ENCODE measurements around the gene RCOR1. TPM values are rescaled to one million over a fixed set of nuclear protein-coding genes. Genes with fewer than 3 reads are reported as not detected.

The RCOR1 gene
- total and polyA plus RNA-seq, 2 donors: 12.6 to 32.8 TPM

DNA sequence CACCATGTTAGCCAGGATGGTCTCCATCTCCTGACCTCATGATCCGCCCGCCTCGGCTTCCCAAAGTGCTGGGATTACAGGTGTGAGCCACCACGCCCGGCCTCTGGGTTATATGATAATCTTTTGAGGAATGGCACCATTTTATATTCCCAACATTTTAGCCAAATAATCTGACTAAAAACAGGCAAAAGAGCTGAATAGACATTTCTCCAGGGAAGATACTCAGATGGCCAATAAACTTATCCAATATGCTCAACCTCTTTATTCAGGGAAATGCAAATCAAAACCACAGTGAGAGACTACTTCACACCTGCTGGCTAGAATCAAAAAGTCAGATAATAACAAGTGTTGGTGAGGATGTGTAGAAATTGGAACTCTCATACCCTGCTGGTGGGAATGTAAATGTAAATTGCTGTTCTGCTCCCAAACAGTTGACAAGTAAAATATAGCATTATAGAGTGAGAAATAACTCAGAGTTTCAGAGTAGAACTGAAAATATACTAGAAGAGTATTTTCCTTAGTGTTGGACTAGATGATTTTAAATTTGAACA lies 80.0 kb downstream of the RCOR1 start:
- Histone ChIP-seq H3K36me3 (ENCODE audit: insufficient read depth) (no peaks in the 10 kb centered on the region), H3K4me1 (ENCODE audit: insufficient read depth) (no peaks in the 10 kb centered on the region), H3K4me3 (ENCODE audit: low read depth, low read length) (no peak overlapping the region), H3K27ac (ENCODE audit: low read depth) (no peak overlapping the region)
- 98% methylated on average over 5 of the region's 5 CpGs for WGBS
- no peak for DNase-seq (ENCODE audit: extremely low spot score)

DNA sequence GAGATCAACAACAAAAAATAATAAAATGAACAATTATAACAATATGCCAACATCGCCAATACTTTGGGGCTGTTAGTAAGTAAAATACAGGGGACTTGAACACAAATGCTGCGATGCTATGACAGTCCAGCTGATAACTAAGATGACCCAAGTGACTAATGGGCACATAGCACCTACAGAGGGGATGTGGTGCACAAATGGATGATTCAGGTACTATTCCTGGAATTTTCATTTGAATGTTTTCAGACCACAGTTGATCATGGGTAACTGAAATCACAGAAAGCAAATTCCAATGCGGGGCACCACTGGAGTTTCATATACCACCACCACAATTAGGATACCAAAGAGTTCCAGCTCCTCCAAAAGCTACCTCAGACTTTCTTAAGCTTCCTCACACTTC lies 82.9 kb downstream of the RCOR1 start:
- Histone ChIP-seq H3K36me3 (ENCODE audit: insufficient read depth) (no peaks in the 10 kb centered on the region), H3K4me3 (ENCODE audit: low read depth, low read length) (no peak overlapping the region), H3K4me1 (ENCODE audit: insufficient read depth) (no peaks in the 10 kb centered on the region), H3K27ac (ENCODE audit: low read depth) (no peak overlapping the region)
- WGBS: 96% methylated on average over 3 of the region's 3 CpGs
- DNase-seq (ENCODE audit: extremely low spot score): no peak

DNA sequence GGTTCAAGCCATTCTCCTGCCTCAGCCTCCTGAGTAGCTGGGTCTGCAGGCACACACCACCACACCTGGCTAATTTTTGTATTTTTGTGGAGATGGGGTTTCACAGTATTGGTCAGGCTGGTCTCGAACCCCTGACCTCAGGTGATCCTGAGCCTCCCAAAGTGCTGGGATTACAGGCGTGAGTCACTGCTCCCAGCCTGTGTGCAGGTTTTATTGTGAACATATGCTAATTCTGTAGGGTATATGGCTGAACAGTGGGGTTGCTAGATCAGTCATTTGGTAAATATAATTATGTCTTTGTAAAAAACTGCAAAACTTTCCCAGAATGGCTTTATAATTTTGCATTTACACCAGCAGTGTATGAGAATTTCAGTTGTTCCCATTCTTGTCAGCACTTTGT lies 85.9 kb downstream of the RCOR1 start:
- no peaks in the 10 kb centered on the region for H3K36me3 ChIP-seq (ENCODE audit: insufficient read depth)
- H3K4me3 ChIP-seq (ENCODE audit: low read depth, low read length): no peak overlapping the region
- no peak overlapping the region for H3K27ac ChIP-seq (ENCODE audit: low read depth)
- no peak for DNase-seq (ENCODE audit: extremely low spot score)
- no peaks in the 10 kb centered on the region for H3K4me1 ChIP-seq (ENCODE audit: insufficient read depth)
- 94% methylated on average over 2 of the region's 2 CpGs for WGBS

DNA sequence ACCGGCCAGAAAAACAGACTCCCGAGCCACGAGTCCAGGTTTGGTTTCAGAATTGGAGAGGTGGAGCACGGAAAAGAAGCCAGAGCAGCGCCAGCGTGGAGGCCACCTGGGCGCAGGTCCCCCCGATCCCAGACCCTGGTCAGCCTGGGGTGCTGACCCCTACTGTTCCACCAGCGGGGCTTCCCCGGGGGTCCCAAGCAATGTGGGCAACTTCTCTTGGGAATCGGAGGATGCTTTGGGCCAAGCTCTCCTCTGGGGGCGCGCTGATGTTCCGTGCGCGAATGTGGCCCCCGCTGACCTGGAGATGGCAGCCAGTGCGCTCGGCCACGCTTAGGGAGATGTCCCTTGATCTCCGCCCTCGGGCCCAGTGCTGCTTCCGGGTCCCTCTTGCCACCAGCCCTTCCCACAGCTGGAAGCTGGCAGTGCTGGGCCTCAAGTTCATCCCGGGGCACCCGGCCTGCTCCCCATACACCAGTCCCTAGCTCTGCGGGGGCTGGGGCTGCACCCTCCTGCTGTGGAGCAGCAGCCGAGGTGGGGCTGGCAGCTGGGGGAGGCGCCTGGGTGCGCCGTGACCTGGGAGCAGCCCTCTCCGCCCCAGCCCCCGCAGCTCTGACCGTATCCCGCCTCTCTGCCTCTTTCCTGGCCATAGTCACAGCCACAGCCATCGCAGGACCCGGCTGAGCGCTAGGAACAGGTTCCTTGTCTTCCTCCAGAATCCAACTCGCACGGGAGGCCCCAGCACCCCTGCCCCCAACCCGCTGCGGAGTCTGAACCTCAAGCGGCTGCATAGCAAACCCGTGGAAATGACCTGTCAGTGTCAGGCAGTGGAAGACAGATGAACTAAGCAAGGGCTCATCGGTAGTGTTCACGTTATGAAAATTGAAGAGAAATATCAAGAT lies 91.2 kb downstream of the RCOR1 start:
- Histone ChIP-seq H3K36me3 (ENCODE audit: insufficient read depth) (no peaks in the 10 kb centered on the region), H3K4me1 (ENCODE audit: insufficient read depth) (no peaks in the 10 kb centered on the region), H3K4me3 (ENCODE audit: low read depth, low read length) (no peak overlapping the region), H3K27ac (ENCODE audit: low read depth) (no peak overlapping the region)
- DNase-seq (ENCODE audit: extremely low spot score): no peak
- WGBS: 82% methylated on average over 45 of the region's 45 CpGs

DNA sequence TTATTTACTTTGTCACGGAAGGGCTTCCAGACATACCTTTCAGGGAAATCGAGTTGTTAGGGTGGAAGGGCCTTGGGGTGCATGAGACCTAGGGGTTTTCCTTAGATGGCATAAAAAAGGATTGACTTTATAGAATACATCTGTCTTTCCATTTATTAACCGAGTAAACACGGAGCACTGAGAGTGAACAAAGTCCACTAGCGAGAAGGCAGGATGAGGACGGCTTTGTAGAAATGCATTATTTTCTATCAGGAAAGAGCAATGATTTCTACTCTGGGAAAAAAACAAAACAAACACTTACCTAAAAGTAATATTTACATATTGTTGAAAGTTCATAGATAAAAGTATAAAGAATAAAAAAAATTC lies 91.8 kb downstream of the RCOR1 start:
- Histone ChIP-seq H3K36me3 (ENCODE audit: insufficient read depth) (no peaks in the 10 kb centered on the region), H3K4me1 (ENCODE audit: insufficient read depth) (no peaks in the 10 kb centered on the region), H3K4me3 (ENCODE audit: low read depth, low read length) (no peak overlapping the region), H3K27ac (ENCODE audit: low read depth) (no peak overlapping the region)
- no peak for DNase-seq (ENCODE audit: extremely low spot score)
- 81% methylated on average over 6 of the region's 6 CpGs for WGBS

DNA sequence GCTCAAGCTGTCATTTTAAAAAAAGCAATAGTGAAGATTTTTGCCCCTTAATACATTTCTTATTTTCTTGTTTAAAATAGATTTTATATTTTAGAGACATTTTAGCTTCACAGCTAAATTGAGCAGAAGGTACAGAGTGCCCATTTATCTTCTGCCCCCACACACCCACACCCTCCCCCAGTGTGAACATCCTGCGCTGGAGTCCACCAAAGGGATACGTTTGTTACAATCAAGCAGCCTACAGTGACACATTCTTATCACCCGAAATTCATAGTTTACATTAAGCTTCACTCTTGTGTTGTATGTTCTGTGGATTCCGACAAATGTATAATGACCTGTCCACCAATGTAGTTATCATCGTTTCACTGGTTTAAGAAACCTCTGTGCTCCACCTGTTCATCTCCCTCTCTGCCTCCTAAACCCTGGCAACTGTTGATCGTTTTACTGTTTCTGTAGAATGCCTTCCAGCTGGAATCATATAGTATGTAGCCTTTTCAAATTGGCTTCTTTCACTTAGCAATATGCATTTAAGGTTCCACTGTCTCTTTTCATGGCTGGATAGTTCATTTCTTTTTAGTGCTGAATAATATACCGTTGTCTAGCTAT lies 93.8 kb downstream of the RCOR1 start:
- H3K4me3 ChIP-seq (ENCODE audit: low read depth, low read length): no peak overlapping the region
- H3K27ac ChIP-seq (ENCODE audit: low read depth): no peak overlapping the region
- H3K36me3 ChIP-seq (ENCODE audit: insufficient read depth): no peaks in the 10 kb centered on the region
- 74% methylated on average over 7 of the region's 7 CpGs for WGBS
- no peaks in the 10 kb centered on the region for H3K4me1 ChIP-seq (ENCODE audit: insufficient read depth)
- no peak for DNase-seq (ENCODE audit: extremely low spot score)

DNA sequence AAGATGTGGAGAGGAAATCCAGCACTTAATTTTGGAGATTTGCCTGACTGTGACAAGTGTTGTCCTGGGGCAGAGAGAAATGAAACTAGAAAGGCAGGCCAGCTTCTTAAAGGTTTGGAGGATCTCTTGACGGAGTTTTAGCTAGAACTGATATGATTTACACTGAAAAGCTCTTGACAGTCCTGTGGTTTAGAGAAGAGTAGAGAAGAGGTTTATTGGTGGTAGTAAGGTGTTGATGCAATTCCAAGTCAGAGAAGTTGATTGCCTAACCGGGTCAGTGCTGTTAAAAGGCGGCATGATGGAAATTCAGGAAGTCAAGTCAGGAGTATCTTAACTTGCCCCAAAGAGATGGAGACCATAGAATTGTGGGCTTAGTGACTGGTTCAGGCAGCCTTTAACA lies 95.8 kb downstream of the RCOR1 start:
- no peak overlapping the region for H3K27ac ChIP-seq (ENCODE audit: low read depth)
- no peaks in the 10 kb centered on the region for H3K36me3 ChIP-seq (ENCODE audit: insufficient read depth)
- WGBS: 82% methylated on average over 3 of the region's 3 CpGs
- no peak overlapping the region for H3K4me3 ChIP-seq (ENCODE audit: low read depth, low read length)
- no peak for DNase-seq (ENCODE audit: extremely low spot score)
- H3K4me1 ChIP-seq (ENCODE audit: insufficient read depth): no peaks in the 10 kb centered on the region

DNA sequence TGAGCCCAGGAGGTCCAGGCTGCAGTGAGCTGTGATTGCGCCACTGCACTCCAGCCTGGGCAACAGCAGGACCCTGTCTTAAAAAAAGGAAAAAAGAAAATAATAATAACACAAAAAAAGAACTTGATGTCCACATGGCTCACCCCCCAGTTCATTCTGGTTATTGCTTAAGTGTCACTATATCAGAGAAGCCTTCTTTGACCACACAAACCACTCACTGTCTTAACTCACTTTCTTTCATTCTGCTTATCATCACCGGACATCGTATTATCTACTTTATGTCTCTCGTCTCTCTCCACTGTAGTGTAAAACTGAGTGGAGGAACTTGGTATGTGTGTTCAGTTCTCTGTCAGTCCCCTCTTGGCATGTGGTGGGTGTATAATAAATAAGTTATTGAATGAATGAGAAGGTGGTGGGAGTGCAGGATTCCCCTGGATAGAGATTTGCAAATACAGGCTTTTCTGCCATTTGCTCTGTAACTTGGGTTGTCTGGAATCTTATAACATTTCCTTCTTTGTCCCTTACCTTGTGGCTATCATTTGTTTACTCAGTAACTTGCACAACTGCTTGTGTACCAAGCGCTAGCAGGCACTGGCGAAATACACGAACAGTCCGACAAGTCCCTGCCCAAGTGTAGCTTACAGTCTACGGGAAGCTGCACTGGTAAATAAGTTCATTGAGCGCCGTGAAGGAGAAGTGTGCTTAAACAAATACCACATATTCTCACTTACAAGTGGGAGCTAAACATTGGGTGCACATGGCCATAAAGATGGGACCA lies 98.2 kb downstream of the RCOR1 start:
- whole genome bisulfite sequencing: 81% methylated on average over 11 of the region's 11 CpGs
- H3K36me3 ChIP-seq (ENCODE audit: insufficient read depth): no peaks in the 10 kb centered on the region

DNA sequence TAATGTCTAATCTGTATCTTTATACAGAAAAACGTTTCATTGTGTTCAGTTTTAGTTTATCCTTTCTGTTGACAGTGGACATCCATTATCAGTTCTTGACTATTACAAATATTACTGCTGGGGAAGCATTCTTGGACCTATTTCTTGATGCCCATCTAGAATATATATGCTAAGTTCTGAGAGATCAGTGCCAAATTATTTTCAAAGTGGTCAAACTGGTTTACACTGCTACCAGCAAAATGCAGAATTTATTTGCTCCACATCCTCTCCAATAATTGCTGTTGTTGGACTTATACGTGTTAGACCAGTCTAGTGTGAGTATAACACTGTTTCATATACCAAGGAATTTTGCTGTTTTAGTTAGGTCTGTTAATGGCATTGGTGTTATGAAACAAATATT lies 99.3 kb downstream of the RCOR1 start:
- H3K36me3 ChIP-seq (ENCODE audit: insufficient read depth): no peaks in the 10 kb centered on the region
- DNase-seq (ENCODE audit: extremely low spot score): no peak
- H3K4me1 ChIP-seq (ENCODE audit: insufficient read depth): peaks cover 3% of the 10 kb centered on the region
- WGBS: 60% methylated on average over 2 of the region's 2 CpGs
- no peak overlapping the region for H3K27ac ChIP-seq (ENCODE audit: low read depth)
- no peak overlapping the region for H3K4me3 ChIP-seq (ENCODE audit: low read depth, low read length)

More for the DNA sequence above, 98.2 kb downstream of the RCOR1 start:
- H3K27ac ChIP-seq (ENCODE audit: low read depth): no peak overlapping the region
- DNase-seq (ENCODE audit: extremely low spot score): no peak
- H3K4me3 ChIP-seq (ENCODE audit: low read depth, low read length): no peak overlapping the region
- H3K4me1 ChIP-seq (ENCODE audit: insufficient read depth): peaks cover 3% of the 10 kb centered on the region

DNA sequence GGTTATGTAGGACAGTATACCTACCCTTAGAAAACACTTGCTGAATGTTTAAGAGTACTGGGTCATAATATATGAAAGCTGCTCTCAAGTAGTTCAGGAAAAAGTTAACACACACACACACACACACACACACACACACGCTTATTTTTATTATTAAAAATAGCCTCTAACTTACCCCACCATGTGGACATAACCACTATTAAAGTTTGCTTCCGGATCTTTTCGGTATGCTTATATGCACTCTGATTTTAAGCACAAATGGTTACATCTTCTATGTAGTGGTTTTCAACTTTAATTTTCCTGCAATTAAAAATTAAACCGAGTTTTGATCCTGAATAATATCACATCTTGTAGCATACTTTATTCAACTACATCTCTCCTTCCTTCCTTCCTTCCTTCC lies 99.9 kb downstream of the RCOR1 start:
- Histone ChIP-seq H3K27ac (ENCODE audit: low read depth) (no peak overlapping the region), H3K4me3 (ENCODE audit: low read depth, low read length) (no peak overlapping the region), H3K4me1 (ENCODE audit: insufficient read depth) (peaks cover 3% of the 10 kb centered on the region), H3K36me3 (ENCODE audit: insufficient read depth) (no peaks in the 10 kb centered on the region)
- 72% methylated on average over 4 of the region's 4 CpGs for WGBS
- DNase-seq (ENCODE audit: extremely low spot score): no peak

DNA sequence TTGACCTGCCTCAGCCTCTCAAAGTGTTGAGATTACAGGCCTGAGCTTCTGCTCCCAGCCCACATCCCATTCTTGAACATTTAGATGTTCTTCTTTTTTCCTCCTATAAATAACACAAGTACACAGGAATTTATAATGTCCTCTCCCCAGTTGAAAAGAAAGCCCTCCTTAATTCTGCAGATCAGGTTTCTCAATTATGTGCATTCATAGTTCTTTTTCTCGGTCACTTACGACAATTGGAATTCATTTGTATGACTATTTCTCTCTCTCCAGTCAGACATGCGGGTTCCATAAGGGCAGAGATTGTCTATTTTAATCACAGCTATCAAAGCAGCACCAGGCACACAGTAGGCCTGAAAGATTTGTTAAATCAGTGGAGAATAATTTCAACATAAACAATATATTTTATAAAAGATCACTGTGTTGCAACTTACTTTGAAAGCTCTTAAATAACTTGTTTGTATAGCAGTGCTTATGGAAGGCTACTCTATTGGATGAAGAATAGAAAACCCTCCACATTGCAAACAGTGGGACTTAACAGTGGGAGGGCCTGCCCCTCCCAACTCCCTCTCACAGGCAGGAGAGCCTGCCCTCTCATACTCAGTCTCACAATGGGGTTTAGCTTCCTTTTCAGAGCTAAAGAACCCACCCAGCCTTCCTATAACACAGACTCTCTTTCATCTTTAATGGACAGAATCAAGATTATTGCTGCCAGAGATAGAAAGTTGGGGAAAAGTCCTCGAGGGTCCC lies 100.7 kb downstream of the RCOR1 start:
- no peak overlapping the region for H3K27ac ChIP-seq (ENCODE audit: low read depth)
- H3K36me3 ChIP-seq (ENCODE audit: insufficient read depth): no peaks in the 10 kb centered on the region
- peaks cover 3% of the 10 kb centered on the region for H3K4me1 ChIP-seq (ENCODE audit: insufficient read depth)
- DNase-seq (ENCODE audit: extremely low spot score): no peak
- no peak overlapping the region for H3K4me3 ChIP-seq (ENCODE audit: low read depth, low read length)
- 67% methylated on average over 4 of the region's 4 CpGs for WGBS

DNA sequence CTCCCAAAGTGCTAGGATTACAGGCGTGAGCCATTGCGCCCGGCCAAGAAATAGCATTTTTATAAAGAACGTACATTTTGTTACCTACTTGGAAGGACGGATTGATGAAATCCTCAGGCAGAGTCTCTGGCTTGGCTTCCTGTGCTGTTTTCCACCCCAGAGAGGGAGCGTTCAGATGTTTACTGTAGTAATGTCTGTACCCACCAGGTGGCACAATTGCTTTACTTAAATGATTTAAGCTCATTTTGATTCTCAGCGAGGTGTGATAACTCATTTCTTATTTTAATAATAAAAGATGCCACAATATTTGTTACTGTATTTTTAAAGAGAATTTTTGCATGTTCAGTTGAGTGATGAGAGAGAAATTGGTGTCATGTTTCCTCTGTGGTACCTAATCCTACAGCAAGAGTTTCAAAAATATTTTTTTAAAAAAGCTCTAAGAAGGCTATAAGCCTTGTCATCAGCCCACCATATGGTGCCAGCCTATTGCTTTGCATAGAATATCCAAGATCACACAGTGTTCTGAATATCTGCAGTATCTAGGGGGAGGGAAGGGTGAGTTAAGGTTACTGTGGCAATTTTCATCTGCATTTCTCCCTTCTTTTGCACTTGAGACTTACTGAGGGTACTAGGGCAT lies 102.2 kb downstream of the RCOR1 start:
- DNase-seq (ENCODE audit: extremely low spot score): peak; percentile 54
- H3K27ac ChIP-seq (ENCODE audit: low read depth): no peak overlapping the region
- H3K4me1 ChIP-seq (ENCODE audit: insufficient read depth): peaks cover 3% of the 10 kb centered on the region
- 16% methylated on average over 7 of the region's 7 CpGs for WGBS
- H3K4me3 ChIP-seq (ENCODE audit: low read depth, low read length): no peak overlapping the region
- no peaks in the 10 kb centered on the region for H3K36me3 ChIP-seq (ENCODE audit: insufficient read depth)

DNA sequence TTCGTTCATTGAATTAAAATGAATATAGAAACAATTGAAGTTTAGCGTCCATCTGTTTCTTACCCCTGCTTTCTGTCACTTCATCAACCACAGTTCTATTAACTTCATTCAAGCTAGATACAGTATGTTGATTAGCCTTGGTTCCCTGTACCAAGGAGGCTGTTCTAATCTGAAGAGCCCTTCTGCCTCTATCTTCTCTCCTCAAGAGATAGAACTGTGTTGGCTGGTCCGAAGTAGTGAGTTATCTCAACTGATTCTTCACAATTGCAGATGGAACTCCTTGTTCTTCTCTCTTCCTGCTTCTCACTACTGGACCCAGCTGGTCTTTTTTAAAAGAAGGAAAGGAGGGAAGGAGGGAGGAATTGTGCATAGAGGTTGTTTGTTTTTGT lies 102.7 kb downstream of the RCOR1 start:
- WGBS: 65% methylated on average over 3 of the region's 3 CpGs
- Histone ChIP-seq H3K4me1 (ENCODE audit: insufficient read depth) (peaks cover 3% of the 10 kb centered on the region), H3K4me3 (ENCODE audit: low read depth, low read length) (no peak overlapping the region)

More for the DNA sequence above, 102.7 kb downstream of the RCOR1 start:
- Histone ChIP-seq H3K36me3 (ENCODE audit: insufficient read depth) (no peaks in the 10 kb centered on the region), H3K27ac (ENCODE audit: low read depth) (no peak overlapping the region)
- DNase-seq (ENCODE audit: extremely low spot score): no peak
